ENCODE data around the gene CEP89.

The CEP89 gene

DNA sequence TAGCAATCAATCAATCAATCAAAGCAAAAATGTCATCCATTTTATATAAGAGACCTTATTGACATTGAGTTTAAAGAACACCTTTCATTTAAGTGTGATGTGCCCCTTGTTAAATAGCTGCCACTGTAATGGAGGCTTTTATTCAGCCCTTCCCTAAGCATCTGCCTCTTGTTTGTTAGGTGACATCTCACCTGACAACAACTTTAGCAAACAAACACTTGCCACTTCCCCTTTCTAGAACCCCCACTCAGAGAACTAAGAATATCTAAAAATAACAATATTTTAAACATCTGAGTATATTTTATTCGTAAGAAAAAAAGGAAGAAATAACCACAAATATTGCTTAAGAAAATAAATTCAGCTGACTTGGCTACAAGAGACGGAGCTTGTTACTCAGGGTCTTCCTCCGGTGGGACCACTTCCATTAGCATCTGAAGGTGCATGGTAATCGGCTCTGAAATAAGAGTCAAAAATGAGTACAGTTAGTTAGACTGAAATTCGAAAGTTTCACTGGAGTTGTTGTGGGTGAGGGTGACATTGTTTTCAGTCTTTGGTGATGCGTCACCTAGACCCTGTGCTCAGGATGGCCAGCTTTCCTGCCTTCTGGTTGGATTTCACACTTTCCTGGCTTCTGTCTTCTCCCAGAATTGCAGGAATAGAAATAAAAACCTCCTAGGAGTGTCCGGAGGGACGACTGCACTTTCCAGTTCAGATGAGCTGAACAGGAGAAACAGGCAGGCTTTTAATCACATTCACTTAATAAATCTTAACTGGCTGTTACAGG lies 141.3 kb downstream of the CEP89 start:
- ChIA-PET CTCF (interaction anchor here (0.7 kb wide), 1 partner anchor 1452 kb away, joined by 3 read pairs; no protein-coding TSS in a partner anchor), POLR2A (ENCODE audit: low non-redundant PET) (no interaction called here)
- TF ChIP-seq, protein P1, sequence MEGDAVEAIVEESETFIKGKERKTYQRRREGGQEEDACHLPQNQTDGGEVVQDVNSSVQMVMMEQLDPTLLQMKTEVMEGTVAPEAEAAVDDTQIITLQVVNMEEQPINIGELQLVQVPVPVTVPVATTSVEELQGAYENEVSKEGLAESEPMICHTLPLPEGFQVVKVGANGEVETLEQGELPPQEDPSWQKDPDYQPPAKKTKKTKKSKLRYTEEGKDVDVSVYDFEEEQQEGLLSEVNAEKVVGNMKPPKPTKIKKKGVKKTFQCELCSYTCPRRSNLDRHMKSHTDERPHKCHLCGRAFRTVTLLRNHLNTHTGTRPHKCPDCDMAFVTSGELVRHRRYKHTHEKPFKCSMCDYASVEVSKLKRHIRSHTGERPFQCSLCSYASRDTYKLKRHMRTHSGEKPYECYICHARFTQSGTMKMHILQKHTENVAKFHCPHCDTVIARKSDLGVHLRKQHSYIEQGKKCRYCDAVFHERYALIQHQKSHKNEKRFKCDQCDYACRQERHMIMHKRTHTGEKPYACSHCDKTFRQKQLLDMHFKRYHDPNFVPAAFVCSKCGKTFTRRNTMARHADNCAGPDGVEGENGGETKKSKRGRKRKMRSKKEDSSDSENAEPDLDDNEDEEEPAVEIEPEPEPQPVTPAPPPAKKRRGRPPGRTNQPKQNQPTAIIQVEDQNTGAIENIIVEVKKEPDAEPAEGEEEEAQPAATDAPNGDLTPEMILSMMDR (conservative IDR thresholded peaks at IDR 0.05; ENCODE audit: low read depth): no peak
- H3K27ac ChIP-seq: no peak overlapping the region
- DNase-seq (ENCODE audit: low spot score): no peak

DNA sequence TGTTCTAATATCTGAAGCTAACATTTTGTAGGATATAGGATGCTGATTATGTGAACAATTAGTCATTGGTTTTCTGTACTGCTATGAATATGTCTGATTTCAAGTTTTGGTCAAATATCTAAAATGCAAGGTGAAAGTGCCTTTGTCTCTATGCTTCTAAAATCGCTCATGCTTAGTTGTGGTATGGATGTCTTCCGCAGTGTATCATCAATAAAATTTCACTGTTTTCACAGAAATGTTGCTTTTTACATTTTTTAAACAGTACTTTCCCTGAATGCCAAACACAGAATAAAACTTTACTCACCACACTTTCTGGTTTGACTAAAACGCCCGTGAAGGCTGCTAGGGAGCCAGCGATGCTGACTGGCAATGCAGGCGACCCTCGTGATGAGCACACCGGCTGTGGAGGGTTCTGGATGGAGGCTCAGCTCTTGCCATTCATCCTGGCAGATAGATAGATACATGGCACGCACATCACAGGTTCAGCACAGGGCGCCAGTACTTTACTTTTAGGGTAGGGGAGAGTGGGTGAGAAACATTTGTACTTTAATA lies 142.3 kb downstream of the CEP89 start:
- ChIA-PET CTCF (no interaction called here), POLR2A (ENCODE audit: low non-redundant PET) (interaction anchor here (0.6 kb wide), 1 partner anchor 1200 kb away, joined by 5 read pairs; no protein-coding TSS in a partner anchor)
- TF ChIP-seq, protein P1 (conservative IDR thresholded peaks at IDR 0.05; ENCODE audit: low read depth): no peak
- no peak for DNase-seq (ENCODE audit: low spot score)
- no peak overlapping the region for H3K27ac ChIP-seq

DNA sequence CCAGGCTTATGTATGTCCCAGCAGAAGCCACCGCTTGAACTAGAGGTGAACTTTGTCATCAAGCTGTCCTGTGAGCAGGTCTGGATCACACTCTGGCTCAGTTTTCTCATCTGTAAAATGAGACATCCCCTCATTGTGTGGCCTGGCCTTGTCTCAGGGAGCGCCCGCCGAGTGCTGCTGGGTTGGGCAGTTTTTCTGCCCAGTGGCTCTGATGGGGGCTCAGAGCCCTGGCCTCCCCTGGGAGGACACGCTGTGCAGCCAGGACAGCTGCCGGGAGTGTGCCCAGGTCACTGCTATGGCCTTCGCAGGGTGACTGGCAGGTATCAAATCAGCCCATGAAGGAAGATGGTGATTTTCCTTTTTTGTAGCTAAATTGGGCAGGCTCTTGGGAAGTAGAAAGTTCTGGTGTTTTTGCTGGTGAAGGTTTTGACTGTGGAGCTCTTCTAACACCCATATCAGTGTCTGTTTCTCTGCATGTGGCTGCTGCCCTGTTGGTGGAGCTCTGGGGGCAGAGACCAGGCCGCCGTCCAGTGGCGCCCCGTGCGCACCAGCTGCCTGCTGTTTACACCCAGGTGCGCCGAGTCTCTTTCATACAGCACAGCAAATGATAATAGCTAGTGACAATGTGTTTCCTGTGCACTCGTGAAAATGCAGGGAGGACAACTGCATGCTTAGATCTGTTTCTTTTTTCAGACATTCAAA lies 143.0 kb downstream of the CEP89 start:
- ChIA-PET CTCF (no interaction called here), POLR2A (ENCODE audit: low non-redundant PET) (interaction anchor here (0.6 kb wide), 1 partner anchor 1201 kb away, joined by 5 read pairs; no protein-coding TSS in a partner anchor)
- H3K27ac ChIP-seq: no peak overlapping the region
- DNase-seq (ENCODE audit: low spot score): no peak
- TF ChIP-seq, protein P1 (conservative IDR thresholded peaks at IDR 0.05; ENCODE audit: low read depth): no peak

GRCh38 chr19:32828139-32828538 lies 143.6 kb downstream of the CEP89 start:
- ChIA-PET CTCF (interaction anchor here (0.5 kb wide), 1 partner anchor 228 kb away, joined by 3 read pairs; no protein-coding TSS in a partner anchor), POLR2A (ENCODE audit: low non-redundant PET) (no interaction called here)
- DNase-seq (ENCODE audit: low spot score): no peak
- TF ChIP-seq, protein P1 (conservative IDR thresholded peaks at IDR 0.05; ENCODE audit: low read depth): no peak
- H3K27ac ChIP-seq: no peak overlapping the region

All from RWPE1 (cell line).